Measurements from ENCODE around the gene KCTD7. TPM values are rescaled to one million over a fixed set of nuclear protein-coding genes. Genes with fewer than 3 reads are reported as not detected.
"Not testable (repeated sequence)": the region's sequence is repeated elsewhere in the genome, so short reads cannot be mapped to it uniquely, and the experiment has no call there.

The KCTD7 gene
- polyA plus RNA-seq, 1 donor (not counting 4 experiments of a cell fraction or from before 2014, with no cell fraction given): 3.7 TPM

DNA sequence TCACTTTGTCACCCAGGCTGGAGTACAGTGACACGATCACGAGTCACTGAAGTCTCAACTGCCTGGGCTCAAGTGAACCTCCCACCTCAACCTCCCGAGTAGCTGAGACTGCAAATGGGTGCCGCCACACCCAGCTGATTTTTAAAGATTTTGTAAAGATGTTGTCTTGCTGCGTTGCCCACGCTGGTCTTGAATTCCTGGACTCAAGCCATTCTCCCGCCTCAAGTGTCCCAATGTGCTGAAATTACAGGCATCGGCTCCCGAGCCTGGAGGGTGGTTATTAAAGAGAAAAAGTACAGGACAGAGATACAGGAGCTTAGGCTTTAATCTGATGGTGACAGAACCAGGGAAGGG lies 55.1 kb downstream of the KCTD7 start:
- Histone ChIP-seq H2AFZ (ENCODE audit: control insufficient read depth, low read length) (peak overlapping the region; percentile 5), H3K9ac (ENCODE audit: control insufficient read depth, extremely low read depth, insufficient read depth, low read length) (peak overlapping the region; percentile 54), H3K79me2 (ENCODE audit: control insufficient read depth, insufficient read depth, low read length) (peaks cover 82% of the 10 kb centered on the region), H3K9me3 (ENCODE audit: control insufficient read depth, low read depth, low read length) (no peaks in the 10 kb centered on the region), H3K27ac (ENCODE audit: control insufficient read depth, insufficient read depth, low read length) (peak overlapping the region; percentile 54), H3K9me1 (ENCODE audit: control insufficient read depth, extremely low read depth, insufficient read depth, low read length) (no peaks in the 10 kb centered on the region), H3K4me2 (ENCODE audit: control insufficient read depth, extremely low read depth, insufficient read depth, low read depth, low read length) (peak overlapping the region; percentile 95), H3K4me3 (ENCODE audit: control insufficient read depth in 2 of 3, extremely low read depth in 1 of 3, insufficient read depth in 2 of 3, low read depth in 1 of 3, low read length in 3 of 3) (peak overlapping the region; percentile 22 to 98 (median 54)), H3K4me1 (ENCODE audit: control insufficient read depth, extremely low read depth, insufficient read depth, low read length) (peaks cover 20% of the 10 kb centered on the region), H3K27me3 (ENCODE audit: control insufficient read depth, extremely low read depth, insufficient read depth, low read length) (no peaks in the 10 kb centered on the region), H3K36me3 (ENCODE audit: control insufficient read depth in 2 of 2, extremely low read depth in 1 of 2, insufficient read depth in 2 of 2, low read length in 2 of 2) (no peaks in the 10 kb centered on the region), H4K20me1 (ENCODE audit: control insufficient read depth, extremely low read depth, insufficient read depth, low read length) (no peaks in the 10 kb centered on the region)
- DNase-seq (ENCODE audit: low read depth, low spot score): no peak
- dilution Hi-C loops (cut with MboI; ENCODE audit: extremely low pct_ligation_motif_present, low sequenced_read_pairs): no loop called here
- TF ChIP-seq, protein P1, sequence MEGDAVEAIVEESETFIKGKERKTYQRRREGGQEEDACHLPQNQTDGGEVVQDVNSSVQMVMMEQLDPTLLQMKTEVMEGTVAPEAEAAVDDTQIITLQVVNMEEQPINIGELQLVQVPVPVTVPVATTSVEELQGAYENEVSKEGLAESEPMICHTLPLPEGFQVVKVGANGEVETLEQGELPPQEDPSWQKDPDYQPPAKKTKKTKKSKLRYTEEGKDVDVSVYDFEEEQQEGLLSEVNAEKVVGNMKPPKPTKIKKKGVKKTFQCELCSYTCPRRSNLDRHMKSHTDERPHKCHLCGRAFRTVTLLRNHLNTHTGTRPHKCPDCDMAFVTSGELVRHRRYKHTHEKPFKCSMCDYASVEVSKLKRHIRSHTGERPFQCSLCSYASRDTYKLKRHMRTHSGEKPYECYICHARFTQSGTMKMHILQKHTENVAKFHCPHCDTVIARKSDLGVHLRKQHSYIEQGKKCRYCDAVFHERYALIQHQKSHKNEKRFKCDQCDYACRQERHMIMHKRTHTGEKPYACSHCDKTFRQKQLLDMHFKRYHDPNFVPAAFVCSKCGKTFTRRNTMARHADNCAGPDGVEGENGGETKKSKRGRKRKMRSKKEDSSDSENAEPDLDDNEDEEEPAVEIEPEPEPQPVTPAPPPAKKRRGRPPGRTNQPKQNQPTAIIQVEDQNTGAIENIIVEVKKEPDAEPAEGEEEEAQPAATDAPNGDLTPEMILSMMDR (optimal IDR thresholded peaks at IDR 0.05 in 1 of 3, IDR thresholded peaks at IDR 0.05 in 1 of 3, conservative IDR thresholded peaks at IDR 0.05 in 1 of 3; ENCODE audit: extremely low read depth in 1 of 3, insufficient read depth in 2 of 3, low read length in 3 of 3): no peak
- no peak for TF ChIP-seq EZH2 (IDR thresholded peaks at IDR 0.05; ENCODE audit: low read length)
- no peak for FAIRE-seq

DNA sequence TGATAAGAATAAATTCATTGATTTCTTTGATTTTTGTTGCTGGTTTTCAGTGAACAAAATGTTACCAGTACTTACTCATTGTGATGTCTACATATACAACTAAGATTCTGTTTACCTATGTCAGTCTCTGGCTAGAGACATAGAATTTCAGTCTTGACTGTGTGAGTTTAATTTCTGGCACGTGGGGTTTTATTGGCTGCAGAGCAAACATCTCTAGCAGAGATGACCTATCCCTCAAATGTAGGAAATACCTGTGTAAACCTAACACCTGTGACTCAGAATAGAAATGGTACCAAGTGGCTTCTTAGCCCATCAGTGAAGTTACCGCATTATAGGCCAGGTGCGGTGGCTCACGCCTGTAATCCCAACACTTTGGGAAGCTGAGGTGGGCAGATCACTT lies 57.0 kb downstream of the KCTD7 start:
- H4K20me1 ChIP-seq (ENCODE audit: control insufficient read depth, extremely low read depth, insufficient read depth, low read length); dilution Hi-C loops (cut with MboI; ENCODE audit: extremely low pct_ligation_motif_present, low sequenced_read_pairs); H3K4me3 ChIP-seq (ENCODE audit: control insufficient read depth in 2 of 3, extremely low read depth in 1 of 3, insufficient read depth in 2 of 3, low read depth in 1 of 3, low read length in 3 of 3); H3K9ac ChIP-seq (ENCODE audit: control insufficient read depth, extremely low read depth, insufficient read depth, low read length); H3K4me2 ChIP-seq (ENCODE audit: control insufficient read depth, extremely low read depth, insufficient read depth, low read depth, low read length); DNase-seq (ENCODE audit: low read depth, low spot score); H2AFZ ChIP-seq (ENCODE audit: control insufficient read depth, low read length); H3K9me1 ChIP-seq (ENCODE audit: control insufficient read depth, extremely low read depth, insufficient read depth, low read length); H3K36me3 ChIP-seq (ENCODE audit: control insufficient read depth in 2 of 2, extremely low read depth in 1 of 2, insufficient read depth in 2 of 2, low read length in 2 of 2); FAIRE-seq; H3K27ac ChIP-seq (ENCODE audit: control insufficient read depth, insufficient read depth, low read length); H3K9me3 ChIP-seq (ENCODE audit: control insufficient read depth, low read depth, low read length); H3K27me3 ChIP-seq (ENCODE audit: control insufficient read depth, extremely low read depth, insufficient read depth, low read length): not testable (repeated sequence)
- H3K79me2 ChIP-seq (ENCODE audit: control insufficient read depth, insufficient read depth, low read length): peaks cover 74% of the 10 kb centered on the region
- peaks cover 20% of the 10 kb centered on the region for H3K4me1 ChIP-seq (ENCODE audit: control insufficient read depth, extremely low read depth, insufficient read depth, low read length)

DNA sequence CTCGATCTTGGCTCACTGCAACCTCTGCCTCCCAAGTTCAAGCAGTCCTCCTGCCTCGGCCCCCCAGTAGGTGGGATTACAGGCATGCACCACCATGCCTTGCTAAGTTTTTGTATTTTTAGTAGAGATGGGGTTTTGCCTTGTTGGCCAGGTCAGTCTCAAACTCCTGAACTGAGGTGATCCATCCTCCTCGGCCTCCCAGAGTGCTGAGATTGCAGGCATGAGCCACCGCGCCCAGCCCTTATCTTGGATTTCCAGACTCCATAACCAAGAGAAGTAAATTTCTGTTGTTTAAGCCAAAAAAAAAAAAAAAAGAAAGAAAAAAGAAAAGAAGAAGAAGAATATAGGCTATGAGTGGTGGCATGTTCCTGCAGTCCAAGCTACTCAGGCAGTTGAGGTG lies 58.5 kb downstream of the KCTD7 start:
- TF ChIP-seq EZH2 (IDR thresholded peaks at IDR 0.05; ENCODE audit: low read length): no peak
- TF ChIP-seq, protein P1 (optimal IDR thresholded peaks at IDR 0.05 in 1 of 3, IDR thresholded peaks at IDR 0.05 in 1 of 3, conservative IDR thresholded peaks at IDR 0.05 in 1 of 3; ENCODE audit: extremely low read depth in 1 of 3, insufficient read depth in 2 of 3, low read length in 3 of 3): no peak
- FAIRE-seq: no peak
- H3K27ac ChIP-seq (ENCODE audit: control insufficient read depth, insufficient read depth, low read length): no peak overlapping the region
- peaks cover 16% of the 10 kb centered on the region for H3K4me1 ChIP-seq (ENCODE audit: control insufficient read depth, extremely low read depth, insufficient read depth, low read length)
- no peaks in the 10 kb centered on the region for H4K20me1 ChIP-seq (ENCODE audit: control insufficient read depth, extremely low read depth, insufficient read depth, low read length)
- H3K4me2 ChIP-seq (ENCODE audit: control insufficient read depth, extremely low read depth, insufficient read depth, low read depth, low read length): no peak overlapping the region
- H3K9me1 ChIP-seq (ENCODE audit: control insufficient read depth, extremely low read depth, insufficient read depth, low read length): no peaks in the 10 kb centered on the region
- H3K9ac ChIP-seq (ENCODE audit: control insufficient read depth, extremely low read depth, insufficient read depth, low read length): no peak overlapping the region
- H3K36me3 ChIP-seq (ENCODE audit: control insufficient read depth in 2 of 2, extremely low read depth in 1 of 2, insufficient read depth in 2 of 2, low read length in 2 of 2): peaks cover 0 to 3% of the 10 kb centered on the region in 2 experiments
- H3K79me2 ChIP-seq (ENCODE audit: control insufficient read depth, insufficient read depth, low read length): peaks cover 65% of the 10 kb centered on the region
- no peak overlapping the region for H3K4me3 ChIP-seq (ENCODE audit: control insufficient read depth in 2 of 3, extremely low read depth in 1 of 3, insufficient read depth in 2 of 3, low read depth in 1 of 3, low read length in 3 of 3)
- no peaks in the 10 kb centered on the region for H3K9me3 ChIP-seq (ENCODE audit: control insufficient read depth, low read depth, low read length)
- no peak overlapping the region for H2AFZ ChIP-seq (ENCODE audit: control insufficient read depth, low read length)
- no peaks in the 10 kb centered on the region for H3K27me3 ChIP-seq (ENCODE audit: control insufficient read depth, extremely low read depth, insufficient read depth, low read length)
- DNase-seq (ENCODE audit: low read depth, low spot score): no peak
- dilution Hi-C loops (cut with MboI; ENCODE audit: extremely low pct_ligation_motif_present, low sequenced_read_pairs): no loop called here

DNA sequence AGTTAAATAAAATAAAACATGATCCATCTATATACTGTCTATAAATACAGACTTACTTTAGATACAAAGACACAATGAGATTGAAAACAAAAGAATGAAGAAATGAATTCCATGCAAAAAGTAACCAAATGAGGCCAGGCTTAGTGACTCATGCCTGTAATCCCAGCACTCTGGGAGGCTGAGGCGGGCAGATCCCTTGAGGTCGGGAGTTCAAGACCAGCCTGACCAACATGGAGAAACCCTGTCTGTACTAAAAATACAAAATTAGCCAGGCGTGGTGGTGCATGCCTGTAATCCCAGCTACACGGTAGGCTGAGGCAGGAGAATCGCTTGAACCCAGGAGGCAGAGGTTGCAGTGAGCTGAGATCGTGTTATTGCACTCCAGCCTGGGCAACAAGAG lies 59.0 kb downstream of the KCTD7 start:
- H3K36me3 ChIP-seq (ENCODE audit: control insufficient read depth in 2 of 2, extremely low read depth in 1 of 2, insufficient read depth in 2 of 2, low read length in 2 of 2); H2AFZ ChIP-seq (ENCODE audit: control insufficient read depth, low read length); H3K27ac ChIP-seq (ENCODE audit: control insufficient read depth, insufficient read depth, low read length); H3K4me3 ChIP-seq (ENCODE audit: control insufficient read depth in 2 of 3, extremely low read depth in 1 of 3, insufficient read depth in 2 of 3, low read depth in 1 of 3, low read length in 3 of 3); H3K9me3 ChIP-seq (ENCODE audit: control insufficient read depth, low read depth, low read length); H3K27me3 ChIP-seq (ENCODE audit: control insufficient read depth, extremely low read depth, insufficient read depth, low read length); FAIRE-seq; H3K9ac ChIP-seq (ENCODE audit: control insufficient read depth, extremely low read depth, insufficient read depth, low read length); H4K20me1 ChIP-seq (ENCODE audit: control insufficient read depth, extremely low read depth, insufficient read depth, low read length); DNase-seq (ENCODE audit: low read depth, low spot score); dilution Hi-C loops (cut with MboI; ENCODE audit: extremely low pct_ligation_motif_present, low sequenced_read_pairs); H3K4me2 ChIP-seq (ENCODE audit: control insufficient read depth, extremely low read depth, insufficient read depth, low read depth, low read length); H3K9me1 ChIP-seq (ENCODE audit: control insufficient read depth, extremely low read depth, insufficient read depth, low read length): not testable (repeated sequence)
- Histone ChIP-seq H3K79me2 (ENCODE audit: control insufficient read depth, insufficient read depth, low read length) (peaks cover 61% of the 10 kb centered on the region), H3K4me1 (ENCODE audit: control insufficient read depth, extremely low read depth, insufficient read depth, low read length) (peaks cover 16% of the 10 kb centered on the region)
